HG02852 (cell line): Measurements from ENCODE around the gene DMAC2.
"Not testable (repeated sequence)": the region's sequence is repeated elsewhere in the genome, so short reads cannot be mapped to it uniquely, and the experiment has no call there.

Experiments
- ATAC-seq: cut with Tn5 transposase; IDR thresholded peaks from one replicate; pipeline ENCODE4 v1.9.1; 2021; ENCODE audit warnings: mild to moderate bottlenecking, moderate library complexity; ENCODE audit not compliant: unreplicated experiment

Gene DMAC2

GRCh38 chr19:41402010-41402409 lies 37.7 kb downstream of the DMAC2 start:
- no peak for ATAC-seq

GRCh38 chr19:41401483-41401882 lies 38.2 kb downstream of the DMAC2 start:
- no peak for ATAC-seq

GRCh38 chr19:41399525-41399924 lies 40.2 kb downstream of the DMAC2 start:
- no peak for ATAC-seq

- no peak for ATAC-seq
These were observed 40.6 kb downstream of the DMAC2 start for GRCh38 chr19:41399091-41399490.

GRCh38 chr19:41398598-41398997 lies 41.1 kb downstream of the DMAC2 start:
- no peak for ATAC-seq

GRCh38 chr19:41398050-41398418 lies 41.7 kb downstream of the DMAC2 start:
- ATAC-seq = no peak

- peak; percentile 88 for ATAC-seq
These were observed 42.3 kb downstream of the DMAC2 start, which contains the start of the genes BCKDHA and EXOSC5 for GRCh38 chr19:41397086-41398049. Gene BCKDHA, plus strand, starts transcription at chr19:41397818. Its CDS starts 10 bp downstream, at chr19:41397828. Gene EXOSC5, minus strand, starts transcription at chr19:41397359. Its CDS starts 31 bp downstream, at chr19:41397328.

GRCh38 chr19:41395355-41395754 lies 44.4 kb downstream of the DMAC2 start:
- no peak for ATAC-seq

GRCh38 chr19:41392775-41393174 lies 46.9 kb downstream of the DMAC2 start:
- no peak for ATAC-seq

- ATAC-seq = no peak
These were observed 48.1 kb downstream of the DMAC2 start for GRCh38 chr19:41391618-41392017.

- ATAC-seq = no peak
These were observed 53.3 kb downstream of the DMAC2 start for GRCh38 chr19:41386442-41386841.

- ATAC-seq = no peak
These were observed 55.4 kb downstream of the DMAC2 start for GRCh38 chr19:41384351-41384750.

- ATAC-seq = not testable (repeated sequence)
These were observed 58.2 kb downstream of the DMAC2 start for GRCh38 chr19:41381536-41381935.
